ENCODE results near the gene PRR5L.
"Not testable (repeated sequence)": the region's sequence is repeated elsewhere in the genome, so short reads cannot be mapped to it uniquely, and the experiment has no call there.

GRCh38 chr11:36511062-36511461 lies 215.0 kb downstream of the PRR5L start:
- TF ChIP-seq CTCF (tag by site-specific recombination; IDR thresholded peaks at IDR 0.05); ZFP69B (tag by site-specific recombination; IDR thresholded peaks at IDR 0.05); ZNF677 (tag by site-specific recombination; IDR thresholded peaks at IDR 0.05); ATF2 (tag by site-specific recombination; IDR thresholded peaks at IDR 0.05; ENCODE audit: low read depth); ZXDB (tag by site-specific recombination; IDR thresholded peaks at IDR 0.05); ZBTB49 (tag by site-specific recombination; IDR thresholded peaks at IDR 0.05; ENCODE audit: low read depth); ELK4 (IDR thresholded peaks at IDR 0.05; ENCODE audit: borderline replicate concordance, low read depth, low read length); TCF7L2 (IDR thresholded peaks at IDR 0.05; ENCODE audit: borderline replicate concordance, low read depth, low read length); ZNF184 (tag by site-specific recombination; IDR thresholded peaks at IDR 0.05); ZNF776 (tag by site-specific recombination; IDR thresholded peaks at IDR 0.05; ENCODE audit: borderline replicate concordance); ZNF626 (tag by site-specific recombination; IDR thresholded peaks at IDR 0.05); ZNF274 (IDR thresholded peaks at IDR 0.05; ENCODE audit: low read length); ZNF274 (tag by site-specific recombination; IDR thresholded peaks at IDR 0.05; ENCODE audit: borderline replicate concordance); SP2 (tag by site-specific recombination; IDR thresholded peaks at IDR 0.05); ZFP3 (tag by site-specific recombination; IDR thresholded peaks at IDR 0.05; ENCODE audit: low read depth): not testable (repeated sequence)

All from HEK293 (cell line).